Glutamatergic neuron (in vitro differentiated cells): ENCODE data around the gene NAP1L1. TPM values are rescaled to one million over a fixed set of nuclear protein-coding genes. Genes with fewer than 3 reads are reported as not detected.

Experiments
- DNase-seq: peaks from one replicate; pipeline ENCODE4 v3.0.0; 2022
- H3K27ac Mint-ChIP-seq: one replicate; pipeline ENCODE4 v1.8.0; 2020; ENCODE audit warnings: mild to moderate bottlenecking, mixed read lengths, inconsistent platforms; ENCODE audit not compliant: unreplicated experiment
- H3K27me3 Mint-ChIP-seq: one replicate; pipeline ENCODE4 v1.8.0; 2020; ENCODE audit warnings: mild to moderate bottlenecking, moderate library complexity, mixed read lengths, inconsistent platforms; ENCODE audit not compliant: unreplicated experiment
- H3K36me3 Mint-ChIP-seq: one replicate; pipeline ENCODE4 v1.8.0; 2020; ENCODE audit warnings: mild to moderate bottlenecking, mixed read lengths, inconsistent platforms; ENCODE audit not compliant: unreplicated experiment
- H3K4me1 Mint-ChIP-seq: one replicate; pipeline ENCODE4 v1.8.0; 2020; ENCODE audit warnings: mild to moderate bottlenecking, low read depth, mixed read lengths, inconsistent platforms; ENCODE audit not compliant: unreplicated experiment
- H3K4me3 Mint-ChIP-seq: one replicate; pipeline ENCODE4 v1.8.0; 2020; ENCODE audit warnings: mild to moderate bottlenecking, mixed read lengths, inconsistent platforms; ENCODE audit not compliant: unreplicated experiment
- H3K9me3 Mint-ChIP-seq: one replicate; pipeline ENCODE4 v1.8.0; 2020; ENCODE audit warnings: mild to moderate bottlenecking, moderate library complexity, mixed read lengths, inconsistent platforms; ENCODE audit not compliant: unreplicated experiment
- total RNA-seq: library from RNA; stranded (reverse); fragmentation: NEBNext Ultra II Directional; extraction: Animal tissue kit (Norgen Biotek cat#: 25700); gene quantifications from one replicate; pipeline ENCODE4 v1.2.1, GENCODE V29; 2021; ENCODE audit not compliant: unreplicated experiment
- TF ChIP-seq, protein P1 (sequence below): fragments of 200-600 bp; sonication (generic); IDR thresholded peaks from one replicate; pipeline ENCODE4 v1.5.0; 2021; ENCODE audit not compliant: partially characterized antibody, unreplicated experiment

The NAP1L1 gene
- total RNA-seq, 1 donor from 2014 or later = 635 TPM

DNA sequence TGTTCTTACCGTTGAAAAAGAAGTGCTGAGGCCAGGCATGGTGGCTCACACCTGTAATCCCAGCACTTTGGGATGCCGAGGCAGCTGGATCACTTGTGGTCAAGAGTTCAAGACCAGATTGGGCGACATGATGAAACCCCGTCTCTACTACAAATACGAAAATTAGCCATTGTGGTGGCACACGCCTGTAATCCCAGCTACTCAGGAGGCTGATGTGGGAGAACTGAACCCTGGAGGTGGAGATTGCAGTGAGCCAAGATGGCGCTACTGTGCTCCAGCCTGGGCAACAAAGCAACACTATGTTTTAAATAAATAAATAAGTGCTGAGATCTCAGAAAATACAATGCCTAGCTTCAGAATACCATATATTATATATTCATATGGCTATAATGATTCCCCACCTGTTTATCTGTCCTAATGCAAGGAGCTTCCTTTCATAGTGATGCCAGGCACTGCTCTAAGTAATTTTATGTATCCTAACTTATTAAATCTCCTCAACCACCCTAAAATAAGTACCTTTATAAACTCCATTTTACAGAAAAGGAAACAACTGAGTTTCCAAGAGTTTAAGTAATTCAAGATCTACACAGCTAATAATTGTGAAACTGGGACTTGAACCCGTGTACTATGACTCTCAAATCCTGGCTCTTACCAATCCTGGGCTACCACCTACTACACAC, 60.2 kb downstream of the NAP1L1 start:
- Mint-ChIP-seq H3K4me1 (peaks cover 19% of the 10 kb centered on the region), H3K27me3 (peaks cover 3% of the 10 kb centered on the region), H3K27ac (no peak overlapping the region), H3K36me3 (peaks cover 10% of the 10 kb centered on the region), H3K9me3 (peaks cover 10% of the 10 kb centered on the region), H3K4me3 (no peak overlapping the region)
- no peak for DNase-seq
- TF ChIP-seq, protein P1, sequence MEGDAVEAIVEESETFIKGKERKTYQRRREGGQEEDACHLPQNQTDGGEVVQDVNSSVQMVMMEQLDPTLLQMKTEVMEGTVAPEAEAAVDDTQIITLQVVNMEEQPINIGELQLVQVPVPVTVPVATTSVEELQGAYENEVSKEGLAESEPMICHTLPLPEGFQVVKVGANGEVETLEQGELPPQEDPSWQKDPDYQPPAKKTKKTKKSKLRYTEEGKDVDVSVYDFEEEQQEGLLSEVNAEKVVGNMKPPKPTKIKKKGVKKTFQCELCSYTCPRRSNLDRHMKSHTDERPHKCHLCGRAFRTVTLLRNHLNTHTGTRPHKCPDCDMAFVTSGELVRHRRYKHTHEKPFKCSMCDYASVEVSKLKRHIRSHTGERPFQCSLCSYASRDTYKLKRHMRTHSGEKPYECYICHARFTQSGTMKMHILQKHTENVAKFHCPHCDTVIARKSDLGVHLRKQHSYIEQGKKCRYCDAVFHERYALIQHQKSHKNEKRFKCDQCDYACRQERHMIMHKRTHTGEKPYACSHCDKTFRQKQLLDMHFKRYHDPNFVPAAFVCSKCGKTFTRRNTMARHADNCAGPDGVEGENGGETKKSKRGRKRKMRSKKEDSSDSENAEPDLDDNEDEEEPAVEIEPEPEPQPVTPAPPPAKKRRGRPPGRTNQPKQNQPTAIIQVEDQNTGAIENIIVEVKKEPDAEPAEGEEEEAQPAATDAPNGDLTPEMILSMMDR = no peak

- H3K9me3 Mint-ChIP-seq = no peaks in the 10 kb centered on the region
- DNase-seq = no peak
- no peak overlapping the region for H3K4me3 Mint-ChIP-seq
- peaks cover 3% of the 10 kb centered on the region for H3K27me3 Mint-ChIP-seq
- H3K4me1 Mint-ChIP-seq = peaks cover 22% of the 10 kb centered on the region
- H3K27ac Mint-ChIP-seq = no peak overlapping the region
- TF ChIP-seq, protein P1 = no peak
- H3K36me3 Mint-ChIP-seq = peaks cover 4% of the 10 kb centered on the region
Observed at GRCh38 chr12:76023069-76023690, 61.3 kb downstream of the NAP1L1 start.

DNA sequence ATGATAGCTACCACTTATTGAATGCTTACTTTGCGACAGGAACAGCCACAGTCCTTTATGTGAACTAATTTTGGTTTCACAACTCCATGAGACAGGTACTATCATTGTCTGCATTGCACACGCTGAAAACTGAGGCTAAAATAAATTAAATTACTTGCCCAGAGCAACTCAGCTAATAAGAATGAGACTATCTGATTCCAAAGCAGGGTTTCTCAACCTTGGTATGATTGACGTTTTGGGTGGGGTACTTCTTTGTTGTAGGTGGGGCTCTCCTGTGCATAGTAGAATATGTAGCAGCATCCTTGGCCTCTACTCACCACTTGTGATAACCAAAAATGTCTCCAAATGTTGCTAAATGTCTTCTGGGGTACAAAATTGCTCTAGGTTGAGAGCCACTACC, 62.0 kb downstream of the NAP1L1 start:
- Mint-ChIP-seq H3K4me1 (peaks cover 23% of the 10 kb centered on the region), H3K4me3 (no peak overlapping the region), H3K27ac (no peak overlapping the region), H3K9me3 (no peaks in the 10 kb centered on the region), H3K27me3 (peaks cover 3% of the 10 kb centered on the region), H3K36me3 (peaks cover 4% of the 10 kb centered on the region)
- TF ChIP-seq, protein P1 = no peak
- DNase-seq = no peak

DNA sequence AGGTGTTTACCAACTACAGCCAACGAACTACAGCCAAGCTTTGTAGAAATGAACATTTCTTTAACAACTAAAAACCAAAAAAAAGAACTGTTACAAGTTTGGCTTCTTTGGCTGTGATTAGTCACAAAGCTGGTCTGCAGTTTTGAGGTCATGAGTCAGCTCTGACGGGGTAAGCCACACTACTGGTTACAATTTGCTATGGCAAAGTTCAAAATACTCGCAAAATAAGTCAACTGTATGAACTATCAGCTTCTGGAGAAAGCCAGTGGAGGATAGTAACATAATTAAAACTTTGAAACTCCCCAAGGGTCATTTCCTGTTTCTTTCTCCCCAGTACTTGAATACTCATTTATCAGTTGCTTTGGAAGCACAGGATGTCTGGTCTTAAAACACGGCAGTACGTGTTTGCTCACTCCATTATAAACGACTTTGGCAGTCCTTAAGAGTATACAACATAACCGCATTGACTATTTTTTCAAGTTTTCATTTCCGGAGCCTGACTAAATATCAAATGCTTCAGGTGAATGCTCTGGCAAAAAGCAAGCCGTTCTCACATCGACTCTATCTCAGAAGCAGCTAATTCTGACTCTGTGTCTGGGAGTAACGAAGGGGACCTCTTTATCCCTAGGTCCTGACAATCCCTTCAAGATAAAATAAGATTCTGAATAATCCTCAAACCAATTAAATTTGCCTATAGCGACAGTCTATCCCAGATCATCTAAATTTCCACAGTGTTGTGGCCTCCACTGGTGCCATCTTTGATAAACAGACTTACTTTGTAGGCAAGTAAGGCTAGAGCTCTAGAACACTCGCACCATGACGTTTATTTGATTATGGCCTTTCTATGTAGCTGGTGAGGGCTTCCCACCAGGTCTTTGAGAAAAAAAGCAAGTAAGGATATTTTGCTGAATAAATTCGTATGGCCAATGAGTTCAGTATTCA, 63.5 kb downstream of the NAP1L1 start:
- Mint-ChIP-seq H3K4me1 (peaks cover 13% of the 10 kb centered on the region), H3K4me3 (no peak overlapping the region), H3K27me3 (peaks cover 3% of the 10 kb centered on the region), H3K9me3 (no peaks in the 10 kb centered on the region), H3K27ac (no peak overlapping the region), H3K36me3 (peaks cover 4% of the 10 kb centered on the region)
- TF ChIP-seq, protein P1 = no peak
- no peak for DNase-seq
